ENCODE data around the gene ALKBH1.

GRCh38 chr14:77646907-77647306 is 60.9 kb downstream of the ALKBH1 start:
- TF ChIP-seq CTCF (IDR thresholded peaks at IDR 0.05; ENCODE audit: low read depth, low read length, poor library complexity, severe bottlenecking): no peak
- no peak for TF ChIP-seq EZH2phosphoT487 (IDR thresholded peaks at IDR 0.05; ENCODE audit: borderline replicate concordance, low read length)
